GM21515 (cell line): ENCODE data around the gene RARB.

Experiments
- ATAC-seq: cut with Tn5 transposase; IDR thresholded peaks from one replicate; pipeline ENCODE4 v1.9.1; 2021; ENCODE audit not compliant: unreplicated experiment

RARB gene

GRCh38 chr3:25447285-25447684, 19.2 kb downstream of the RARB start:
- ATAC-seq = no peak

DNA sequence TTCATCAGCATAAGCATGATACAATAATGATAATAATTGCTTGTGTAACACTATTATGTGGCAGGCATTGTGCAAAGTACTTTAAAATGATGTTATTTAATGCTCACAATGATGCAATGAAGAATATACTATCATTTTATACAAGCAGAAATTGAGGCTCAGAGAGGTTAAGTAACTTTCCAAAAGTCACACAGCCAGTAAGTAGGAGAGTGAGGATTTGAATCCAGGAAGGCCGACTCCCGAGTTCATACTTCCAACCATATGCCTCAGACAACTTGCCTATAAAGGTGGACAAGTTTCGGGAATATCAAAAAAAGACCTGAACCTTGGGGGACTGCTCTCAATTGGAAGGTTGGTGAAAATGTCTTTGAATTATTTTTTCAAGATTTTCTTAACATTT, 19.9 kb downstream of the RARB start:
- no peak for ATAC-seq

DNA sequence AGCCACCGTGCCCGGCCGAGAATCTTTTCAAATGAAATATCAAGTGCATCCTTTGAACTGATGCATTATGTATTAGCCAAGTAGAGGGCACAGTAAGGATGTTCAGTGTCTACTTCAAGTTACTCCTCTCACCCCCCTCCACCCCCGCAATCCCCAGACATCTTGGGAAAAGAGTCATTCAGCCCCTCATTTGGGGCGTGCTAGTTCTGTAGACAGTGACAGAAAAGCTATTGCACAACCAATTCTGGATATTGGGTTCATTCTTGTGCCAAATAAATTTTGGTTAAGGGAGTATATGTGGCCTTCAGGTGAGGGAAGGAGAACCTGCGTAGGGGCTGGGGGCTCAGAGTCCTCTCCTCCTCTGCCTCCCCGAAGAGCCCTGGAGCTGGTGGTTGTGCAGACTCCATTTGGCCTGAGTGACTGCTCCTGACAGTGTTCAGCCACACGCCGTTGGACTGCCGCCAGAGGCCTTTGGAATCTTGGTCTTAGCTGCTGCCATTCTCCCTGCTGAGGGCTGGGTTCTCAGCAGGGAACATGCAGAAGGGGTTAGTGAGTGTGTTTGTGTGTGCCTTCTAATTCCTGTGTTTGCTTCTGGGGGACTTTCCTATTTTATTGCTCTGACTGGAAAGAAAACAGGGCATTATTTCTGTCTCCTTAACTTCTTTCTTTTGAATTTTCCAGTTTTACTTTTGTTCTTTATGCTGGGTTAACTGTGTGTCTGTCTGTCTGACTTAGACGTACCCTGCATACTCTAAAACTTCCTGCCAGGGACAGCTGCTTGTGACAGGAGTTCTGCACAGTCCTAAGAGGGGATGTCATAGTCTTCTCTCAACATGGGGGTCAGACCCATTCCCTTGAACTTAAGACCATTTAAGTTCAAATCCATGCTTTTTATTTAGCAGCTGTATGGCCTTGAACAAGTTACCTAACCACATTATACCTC, 21.0 kb downstream of the RARB start:
- ATAC-seq = no peak

- ATAC-seq = no peak
These were observed 21.8 kb downstream of the RARB start for GRCh38 chr3:25449857-25450256.

DNA sequence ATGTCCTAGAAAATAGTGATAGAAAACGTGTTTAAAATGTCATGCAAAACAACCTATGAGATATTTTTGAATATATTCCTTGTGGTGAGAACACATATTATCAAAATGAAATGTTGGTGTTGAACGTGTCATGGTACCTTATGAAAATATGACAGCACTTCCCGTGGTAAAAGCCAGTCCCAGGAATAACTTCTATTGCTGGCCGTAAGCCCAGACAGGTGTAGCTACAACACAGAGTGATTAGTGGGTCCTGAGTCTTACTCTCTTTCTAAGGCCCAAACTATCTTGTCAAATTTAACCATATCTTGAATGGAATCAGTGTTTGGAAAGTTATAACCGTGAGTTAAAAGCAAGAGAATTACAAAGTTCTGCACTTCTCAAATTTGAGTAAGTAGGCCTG, 24.1 kb downstream of the RARB start:
- no peak for ATAC-seq

DNA sequence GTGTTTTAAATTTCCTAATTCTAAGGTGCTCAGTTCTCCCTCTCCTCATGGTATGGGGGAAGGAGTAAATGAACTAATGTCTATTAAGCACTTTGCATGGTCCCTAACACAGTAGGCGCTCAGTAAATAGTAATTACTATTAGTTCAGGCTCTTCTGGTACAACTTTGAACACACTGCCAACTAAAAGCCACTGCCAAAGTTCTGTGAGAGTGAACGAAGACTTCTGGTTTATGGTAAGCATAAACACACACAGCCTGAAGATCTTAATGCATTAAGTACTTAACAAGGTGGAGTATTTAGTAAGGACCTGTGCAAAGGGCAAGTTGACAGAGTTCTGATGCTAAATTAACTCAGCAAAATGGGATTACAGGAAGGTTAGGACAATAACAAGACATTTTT, 24.7 kb downstream of the RARB start:
- ATAC-seq = no peak

DNA sequence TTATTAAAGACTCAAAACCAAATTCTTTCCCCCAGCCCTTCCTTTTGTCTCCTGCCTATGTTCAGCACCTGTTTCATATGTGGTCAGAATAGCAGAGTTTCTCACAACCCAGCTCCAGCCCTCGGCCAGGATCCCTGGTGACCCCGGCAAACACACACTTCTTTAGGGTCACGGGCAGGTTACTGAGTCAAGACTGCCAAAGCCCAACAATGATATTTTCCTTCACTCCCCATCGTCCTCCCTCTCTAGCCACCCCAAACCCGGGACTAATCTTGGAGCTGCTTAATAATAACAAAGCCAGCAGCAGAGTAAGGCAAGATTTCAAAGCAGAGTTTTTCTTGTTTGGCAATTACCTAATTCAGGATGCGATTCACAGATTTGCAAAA, 25.5 kb downstream of the RARB start:
- ATAC-seq = no peak

- no peak for ATAC-seq
These were observed 26.2 kb downstream of the RARB start for GRCh38 chr3:25454005-25454927.

DNA sequence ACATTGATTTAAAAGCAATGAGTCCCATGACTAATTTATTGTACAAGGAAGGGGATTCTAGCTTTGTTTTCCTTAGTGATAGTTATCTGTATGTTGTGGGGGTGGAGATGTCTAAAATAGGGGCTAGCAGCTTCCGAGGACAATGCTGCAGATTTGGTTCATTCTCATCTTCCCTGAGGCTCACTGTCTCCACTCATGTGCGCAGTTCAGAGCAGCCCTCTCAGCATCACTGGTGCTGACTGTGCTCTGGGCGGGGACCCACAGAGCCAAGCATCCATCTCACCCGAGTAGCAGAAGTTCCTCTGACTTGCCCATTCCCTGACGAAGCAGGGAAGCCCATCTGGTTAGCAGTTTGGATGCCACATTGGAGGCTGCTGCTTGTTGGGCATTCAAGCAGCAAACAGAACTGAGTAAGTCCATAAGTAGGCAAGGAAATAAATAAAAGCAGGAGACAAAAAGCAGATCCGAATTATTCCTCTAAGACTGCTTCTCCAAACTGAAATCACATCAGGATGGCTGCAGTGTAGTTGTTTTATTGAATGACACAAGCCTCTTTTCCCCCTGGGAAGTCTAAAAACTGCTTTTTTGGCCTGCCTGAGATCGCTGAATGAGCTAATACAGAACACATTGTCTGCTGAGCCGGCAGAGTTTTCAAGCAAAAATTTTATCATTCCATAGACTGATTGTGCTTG, 27.5 kb downstream of the RARB start:
- no peak for ATAC-seq

DNA sequence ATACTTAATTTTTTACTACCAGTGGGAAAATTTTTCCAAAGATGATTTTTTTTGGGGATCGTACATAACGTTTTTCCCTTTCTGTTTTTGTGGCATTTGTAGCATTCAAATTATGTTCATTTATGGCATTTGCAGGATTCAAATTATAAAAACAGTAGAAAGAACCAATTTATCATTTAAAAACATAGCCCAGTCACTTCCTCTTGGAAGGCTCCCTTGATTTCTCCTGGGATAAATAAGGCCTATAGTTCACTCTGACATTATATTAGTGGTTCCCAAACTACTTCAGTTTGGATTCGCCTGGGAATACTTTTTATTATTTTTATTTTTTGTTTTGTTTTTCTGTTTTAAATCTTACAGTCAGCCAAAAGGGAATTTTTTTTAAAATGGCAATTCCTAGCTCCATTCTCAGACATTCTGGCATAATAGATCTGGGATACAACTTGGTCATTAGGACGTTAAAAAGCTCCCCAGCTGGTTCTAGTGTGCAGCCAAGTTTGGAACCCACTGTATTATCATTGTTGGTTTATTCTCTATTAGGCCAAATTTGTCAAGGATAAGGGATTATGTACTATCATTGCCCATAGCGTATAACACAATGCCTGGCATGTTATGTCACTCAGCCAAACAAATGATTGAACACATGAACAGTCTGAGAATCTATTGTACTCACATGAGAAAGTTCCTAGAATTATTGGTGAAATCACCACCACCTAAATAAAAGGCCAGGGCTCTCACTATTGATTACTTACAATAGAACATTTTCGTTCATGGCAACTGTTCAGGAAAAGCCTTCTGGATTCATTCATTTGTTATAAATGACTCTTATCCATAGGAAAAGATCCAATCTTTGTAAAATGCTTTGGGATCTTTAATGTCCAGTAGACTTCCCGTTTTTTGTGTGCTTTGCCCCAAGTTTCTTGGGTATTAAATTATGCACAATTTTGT, 28.9 kb downstream of the RARB start:
- ATAC-seq = no peak

- no peak for ATAC-seq
These were observed 29.8 kb downstream of the RARB start for GRCh38 chr3:25457671-25458419.

GRCh38 chr3:25458420-25458814, 30.4 kb downstream of the RARB start:
- ATAC-seq = no peak

DNA sequence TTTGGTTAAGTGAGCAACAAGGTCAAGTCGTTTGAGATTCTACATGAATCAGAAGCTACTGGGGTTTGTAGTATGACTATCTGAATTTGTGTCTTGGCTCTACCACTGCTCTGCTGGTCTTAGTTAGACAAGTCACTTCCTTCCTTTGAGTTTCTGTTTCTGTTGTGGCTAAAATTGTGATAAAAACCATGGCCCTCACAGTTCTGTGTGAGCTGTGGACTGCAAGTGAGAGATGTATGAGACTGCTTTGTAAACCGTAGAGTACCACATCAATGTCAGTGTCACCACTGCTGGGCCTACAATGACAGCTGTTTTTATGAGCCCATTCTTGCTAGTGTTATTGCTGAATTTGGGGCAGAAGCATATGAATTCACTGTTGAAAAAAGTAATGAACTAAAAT, 32.7 kb downstream of the RARB start:
- peak; percentile 96 for ATAC-seq

DNA sequence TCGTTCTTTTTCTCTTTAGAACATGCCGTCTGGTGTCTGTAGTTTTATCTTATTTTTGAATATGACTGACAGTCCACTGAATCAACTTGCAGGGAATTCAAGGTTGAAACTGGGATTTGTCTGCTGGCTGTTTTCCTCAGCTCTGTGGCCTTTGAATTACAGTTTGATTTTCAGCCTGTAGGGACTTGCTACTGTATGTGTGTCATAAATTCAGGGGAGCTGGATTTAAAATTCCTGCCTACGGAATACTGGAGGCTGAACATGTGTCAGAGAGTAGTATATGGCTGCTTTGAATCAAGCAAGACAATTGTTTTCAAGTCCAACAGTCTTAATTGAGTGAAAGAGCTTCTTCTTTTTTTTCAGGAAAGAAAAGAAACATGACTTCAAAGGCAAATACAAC, 33.9 kb downstream of the RARB start:
- ATAC-seq = no peak

DNA sequence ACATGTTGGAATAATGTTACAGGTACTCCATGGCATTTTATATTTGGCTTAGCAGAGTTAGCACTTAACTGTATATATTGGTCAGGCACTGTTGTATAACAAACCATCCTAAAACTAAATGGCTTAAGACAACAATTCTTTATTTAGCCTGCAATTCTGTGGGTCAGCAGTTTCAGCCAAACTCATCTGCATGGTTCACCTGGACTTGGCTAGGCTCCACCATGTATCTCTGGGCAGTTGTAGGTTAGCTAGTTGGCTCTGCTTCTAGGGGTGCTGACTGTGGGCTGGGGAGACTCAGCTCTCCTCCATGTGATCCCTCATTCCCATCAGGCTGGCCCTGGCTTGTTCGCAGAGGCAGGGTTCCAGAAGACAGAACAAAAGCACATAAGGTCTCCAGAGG, 34.4 kb downstream of the RARB start:
- ATAC-seq = no peak

DNA sequence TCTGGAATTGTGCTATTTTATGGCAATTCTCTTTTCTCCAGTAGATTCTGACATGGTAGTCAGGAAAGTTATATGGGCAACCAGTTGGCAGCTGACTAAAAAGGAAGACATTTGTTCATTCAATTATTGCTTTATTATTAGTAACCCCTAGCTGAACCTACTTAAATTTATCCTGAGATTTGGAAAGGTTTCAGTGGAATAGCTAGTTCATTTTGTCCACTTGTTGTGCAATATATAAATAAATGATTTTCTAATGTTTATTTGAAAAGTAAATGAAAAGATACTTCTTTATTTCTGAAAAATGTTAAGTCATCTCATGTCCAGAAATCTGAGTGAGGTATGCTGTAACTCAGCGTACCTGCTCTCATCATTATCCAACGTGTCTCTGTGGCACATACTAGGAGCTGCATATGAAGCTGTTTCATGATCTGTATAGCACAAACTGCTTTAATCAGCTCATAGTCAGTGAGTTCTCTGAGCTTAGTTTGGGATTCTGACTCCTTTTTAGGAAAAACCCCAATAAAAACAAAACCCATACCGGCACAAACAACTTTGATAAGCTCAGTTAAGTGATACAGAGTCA, 35.9 kb downstream of the RARB start:
- ATAC-seq = no peak

GRCh38 chr3:25465266-25465860, 37.3 kb downstream of the RARB start:
- no peak for ATAC-seq

GRCh38 chr3:25468866-25469319, 40.8 kb downstream of the RARB start:
- ATAC-seq = no peak

DNA sequence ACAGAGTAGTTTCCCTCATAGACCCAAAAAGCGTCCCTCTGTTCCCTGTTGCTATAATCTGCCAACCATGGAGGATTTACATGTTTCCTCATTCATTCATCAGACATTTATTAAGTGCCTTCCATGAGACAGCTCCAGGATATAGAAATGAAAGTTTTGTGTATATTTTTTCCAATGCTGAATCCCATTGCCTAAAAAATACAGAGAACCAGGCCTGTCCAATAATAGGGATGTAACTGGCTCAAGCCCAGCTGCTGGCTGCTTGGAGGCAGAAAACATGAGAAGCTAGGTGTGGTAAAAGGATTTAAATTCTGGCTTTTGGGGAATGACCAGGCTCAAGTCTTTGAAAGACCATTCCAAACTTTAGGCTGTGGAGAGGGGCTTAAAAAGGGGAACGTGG, 41.5 kb downstream of the RARB start:
- ATAC-seq = no peak
